Stimulated activated CD4-positive, alpha-beta T cell treated with anti-CD3 and anti-CD28 coated beads, Interleukin-12 subunit alpha, Interleukin-12 subunit beta, amount 100 ng/mL, for 24 hours (primary cell): ENCODE results near the gene HSD17B12.

ENCODE experiments used
- DNase-seq, 2 experiments: peaks; one replicate each; pipeline ENCODE4 v3.0.0-alpha.2; 2020; ENCODE audit warnings: low read depth in 2 of 2

HSD17B12 gene

DNA sequence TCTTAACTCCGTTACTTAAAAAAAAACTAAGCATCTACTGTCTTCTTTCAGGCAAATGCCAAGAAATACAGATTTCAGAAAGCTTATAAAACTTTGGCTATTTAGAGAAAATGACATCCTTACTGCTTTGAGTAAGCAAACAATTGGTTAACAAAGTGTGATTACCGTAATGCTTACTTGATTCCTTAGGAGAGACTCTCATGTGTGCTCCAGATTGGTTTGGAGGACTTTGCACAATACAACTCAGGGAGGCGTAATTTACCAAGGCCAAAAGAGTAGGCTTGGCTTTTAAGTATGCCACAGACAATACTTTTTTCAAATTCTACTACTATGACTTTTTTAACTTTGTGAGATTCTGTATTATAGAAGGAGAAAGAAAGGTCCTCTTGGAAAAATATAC lies 123.2 kb downstream of the HSD17B12 start:
- DNase-seq, result no peak

GRCh38 chr11:43806976-43807375 lies 126.4 kb downstream of the HSD17B12 start:
- DNase-seq, result no peak

- DNase-seq, result no peak
These were observed 130.5 kb downstream of the HSD17B12 start for GRCh38 chr11:43810929-43811596.

DNA sequence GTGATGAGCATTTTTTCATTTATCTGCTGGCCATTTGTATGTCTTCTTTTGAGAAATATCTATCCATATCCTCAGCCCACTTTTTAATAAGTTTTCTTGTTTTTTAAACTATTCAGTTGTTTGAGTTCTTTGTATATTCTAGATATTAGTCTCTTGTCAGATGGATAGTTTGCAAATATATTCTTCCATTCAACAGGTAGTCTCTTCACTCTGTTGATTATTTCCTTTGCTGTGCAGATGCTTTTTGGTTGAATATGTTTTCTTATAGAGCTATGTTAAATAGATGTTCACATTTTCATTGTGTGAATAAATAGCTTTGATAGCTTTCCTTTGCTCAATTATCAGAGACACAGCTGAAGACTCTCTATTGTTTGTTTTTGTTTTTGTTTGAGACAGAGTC lies 131.9 kb downstream of the HSD17B12 start:
- no peak for DNase-seq

DNA sequence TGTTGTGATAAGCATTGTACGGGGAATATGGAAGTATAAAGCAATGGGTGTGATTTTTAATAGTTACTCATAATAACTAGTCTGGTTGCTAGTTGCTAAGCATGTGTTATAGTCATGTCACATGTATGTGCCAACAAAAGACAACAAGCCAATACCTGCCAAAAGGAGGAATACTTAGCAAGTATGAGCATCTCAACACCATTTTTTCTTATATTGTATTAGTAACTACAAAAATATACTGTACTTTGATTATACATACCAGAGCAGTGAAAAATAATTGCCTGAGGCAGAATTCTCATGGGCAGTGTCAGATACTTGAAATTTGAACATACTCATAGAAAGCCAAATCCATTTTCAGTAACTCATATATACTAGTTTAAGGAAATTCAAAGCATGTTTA lies 137.7 kb downstream of the HSD17B12 start:
- no peak for DNase-seq

DNA sequence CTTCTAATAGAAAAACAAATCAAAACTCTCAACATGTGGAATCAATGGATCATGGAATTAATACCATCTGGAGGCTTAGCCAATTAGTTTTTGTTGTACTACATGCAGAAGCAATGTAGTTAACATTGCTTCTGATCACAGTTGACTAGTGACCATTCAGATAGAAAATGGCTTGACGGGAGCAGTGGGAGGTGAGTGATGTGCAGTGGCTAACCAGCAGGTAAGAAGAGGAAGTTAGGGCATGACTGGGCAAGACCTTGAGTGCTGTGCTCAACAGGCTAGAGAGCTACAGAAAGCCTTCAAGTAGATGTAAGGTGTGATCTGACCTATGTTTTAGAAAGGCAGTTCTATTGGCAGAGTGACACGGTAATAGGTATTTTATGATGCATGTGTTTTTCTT lies 139.4 kb downstream of the HSD17B12 start:
- no peak for DNase-seq

GRCh38 chr11:43823316-43823715 lies 142.8 kb downstream of the HSD17B12 start:
- DNase-seq, result no peak

DNA sequence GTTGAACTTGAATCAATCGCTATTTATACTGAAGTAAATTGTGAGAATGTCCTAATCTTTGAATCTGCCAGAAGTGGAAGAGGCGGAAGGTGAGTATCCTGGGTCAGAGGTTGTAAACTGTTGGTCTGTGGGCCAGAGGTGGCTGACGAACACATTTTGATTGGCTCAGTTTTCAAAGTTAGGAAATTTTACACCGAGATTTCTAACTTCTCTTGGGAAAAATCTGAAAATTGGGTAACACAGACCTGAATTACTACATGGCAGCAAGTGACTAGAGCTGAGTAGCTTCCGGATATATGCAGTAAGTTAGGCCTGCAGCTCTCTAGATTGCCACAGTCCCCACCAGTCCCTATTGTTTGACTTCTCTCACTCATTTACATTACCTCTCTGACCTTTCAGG lies 143.3 kb downstream of the HSD17B12 start:
- no peak for DNase-seq

- DNase-seq, result no peak
These were observed 144.8 kb downstream of the HSD17B12 start for GRCh38 chr11:43825217-43825816.

DNA sequence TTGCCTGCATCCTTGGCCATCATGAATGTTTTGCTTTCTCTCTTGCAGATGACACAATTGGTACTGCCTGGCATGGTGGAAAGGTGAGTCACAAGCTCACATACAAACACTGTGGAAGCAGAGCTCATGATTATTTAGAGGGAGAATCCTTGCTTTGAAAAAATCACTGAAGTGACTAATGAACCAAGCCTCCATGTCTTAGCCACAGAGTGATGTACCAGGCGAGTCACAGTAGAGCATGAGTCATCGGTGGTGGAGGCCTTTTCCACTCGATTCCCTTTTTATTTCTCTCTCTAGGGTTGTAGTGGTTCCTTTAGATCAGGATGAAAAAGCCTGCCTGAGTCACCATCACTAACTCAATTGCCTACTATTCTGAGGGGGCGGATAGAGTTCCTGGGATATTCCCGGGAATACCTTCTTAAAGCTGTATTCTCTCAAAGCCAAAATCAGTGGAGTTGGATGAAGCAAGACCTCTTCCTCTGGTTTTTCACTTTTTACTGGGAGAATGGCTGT lies 150.4 kb downstream of the HSD17B12 start:
- peak; percentile 26 to 35 for DNase-seq

DNA sequence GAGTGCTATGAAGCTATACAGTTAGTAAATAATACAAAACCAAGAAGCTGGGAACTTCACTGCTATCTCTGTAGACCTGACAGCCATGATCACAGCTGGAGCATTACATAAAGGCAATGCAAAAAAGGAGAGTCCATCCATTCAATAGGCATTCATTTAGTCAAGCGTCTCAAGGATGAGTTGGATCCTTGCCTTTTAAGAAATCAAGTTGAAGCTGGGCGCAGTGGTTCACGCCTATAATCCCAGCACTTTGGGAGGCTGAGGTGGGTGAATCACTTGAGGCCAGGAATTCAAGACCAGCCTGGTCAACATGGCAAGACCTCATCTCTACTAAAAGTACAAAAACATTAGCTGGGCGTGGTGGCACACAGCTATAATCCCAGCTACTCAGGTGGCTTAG lies 152.0 kb downstream of the HSD17B12 start:
- DNase-seq, result no peak

DNA sequence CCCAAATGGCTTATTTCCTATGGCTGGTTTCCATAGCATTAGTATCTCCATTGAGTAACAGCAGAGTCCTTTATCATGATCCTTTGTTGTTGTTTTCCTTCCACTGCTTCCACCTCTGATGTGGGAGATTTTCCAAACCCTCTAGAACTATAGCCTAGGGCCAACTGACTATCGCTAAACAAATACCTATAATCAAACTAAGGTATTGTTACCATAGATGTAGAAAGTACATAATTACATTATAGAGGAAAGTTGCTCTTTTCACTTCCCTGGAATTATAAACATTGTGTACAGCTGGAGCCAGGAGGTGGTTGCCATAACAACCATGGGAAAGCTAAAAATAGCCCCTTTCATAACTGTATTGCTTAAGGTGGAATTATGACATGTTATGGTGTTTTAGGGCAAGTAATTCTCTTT lies 153.1 kb downstream of the HSD17B12 start:
- DNase-seq, result no peak

DNA sequence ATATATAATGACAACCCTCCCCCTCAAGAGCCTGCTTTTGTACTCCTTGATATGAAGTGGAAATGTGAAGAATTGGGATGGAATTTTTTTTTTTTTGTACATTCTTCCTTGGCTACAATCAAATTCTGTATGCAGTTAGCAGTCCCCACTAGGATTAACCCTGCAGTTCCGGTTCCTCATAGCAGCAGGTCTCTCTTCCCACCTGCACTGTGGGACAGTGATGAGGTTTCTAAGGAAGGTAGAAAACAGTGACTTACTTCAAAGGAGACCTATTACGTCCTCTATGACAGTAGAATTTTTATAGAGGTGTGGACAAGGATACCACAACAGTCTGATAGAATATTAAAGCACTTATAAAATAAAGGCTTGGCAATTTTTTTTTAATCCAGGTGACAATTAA lies 153.7 kb downstream of the HSD17B12 start:
- no peak for DNase-seq

- no peak for DNase-seq
These were observed 154.6 kb downstream of the HSD17B12 start for GRCh38 chr11:43835104-43835503.

GRCh38 chr11:43837879-43838278 lies 157.3 kb downstream of the HSD17B12 start:
- DNase-seq, result no peak

- DNase-seq, result no peak
These were observed 161.5 kb downstream of the HSD17B12 start for GRCh38 chr11:43842021-43842420.

GRCh38 chr11:43845816-43846215 lies 165.3 kb downstream of the HSD17B12 start:
- DNase-seq, result no peak

- peak; percentile 29 to 49 for DNase-seq
These were observed 171.6 kb downstream of the HSD17B12 start for GRCh38 chr11:43852057-43852636.

DNA sequence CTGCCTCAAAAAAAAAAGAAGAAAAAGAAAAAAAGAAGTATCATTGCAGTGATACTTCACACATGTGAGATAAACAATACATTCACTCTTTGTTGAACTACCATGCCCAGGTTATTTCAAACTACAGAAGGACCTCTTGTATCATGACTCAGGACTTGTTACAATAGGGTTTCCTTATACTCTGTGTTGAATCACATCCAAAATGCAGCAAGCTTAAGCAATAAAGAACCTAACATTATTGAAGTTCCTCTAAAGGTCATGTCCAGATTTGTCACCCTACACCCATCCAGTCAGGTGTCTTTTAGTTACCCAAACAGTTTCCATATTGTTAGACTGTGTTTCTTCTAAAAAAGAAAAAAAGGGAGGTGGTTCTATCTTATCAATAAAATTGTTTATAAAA lies 173.2 kb downstream of the HSD17B12 start:
- no peak for DNase-seq

GRCh38 chr11:43856993-43857392 lies 176.5 kb downstream of the HSD17B12 start:
- DNase-seq, result no peak

DNA sequence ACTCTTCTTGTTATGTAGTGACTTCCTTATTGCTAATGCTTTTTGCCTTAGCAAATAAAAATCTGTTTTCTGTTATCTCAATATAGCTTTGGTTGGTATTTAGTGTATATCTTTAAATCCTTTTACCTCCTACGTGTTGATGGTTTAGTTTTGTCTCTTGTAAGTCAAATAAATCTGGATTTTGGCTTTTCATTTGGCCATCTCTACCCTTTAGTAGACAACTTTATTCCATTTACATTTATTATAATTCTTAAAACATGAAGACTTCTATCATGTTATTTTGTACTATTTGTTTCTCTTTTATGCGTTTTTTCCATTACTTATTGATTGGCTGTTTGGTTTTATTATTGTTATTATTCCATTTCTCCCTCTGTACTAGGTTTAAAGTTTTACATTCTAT lies 180.6 kb downstream of the HSD17B12 start:
- DNase-seq, result no peak

DNA sequence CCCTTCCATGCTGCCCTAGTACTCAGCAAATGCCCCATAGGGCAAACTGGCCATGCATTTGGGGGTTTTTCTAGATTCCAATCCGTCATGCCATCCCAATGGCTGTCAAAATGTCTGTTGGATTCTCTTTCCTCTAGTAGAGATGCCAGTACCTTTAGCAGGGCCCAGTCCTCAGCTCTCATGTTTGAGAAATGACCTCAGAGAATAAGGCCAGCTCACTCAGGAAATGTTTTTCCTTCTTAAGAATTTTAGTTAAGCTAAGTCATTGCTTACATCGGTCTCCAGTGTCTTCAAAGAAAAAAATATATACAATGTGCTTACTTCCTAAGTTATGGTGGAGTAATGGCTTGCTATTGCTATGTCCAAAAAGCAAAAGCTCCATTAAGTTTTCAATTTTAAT lies 186.0 kb downstream of the HSD17B12 start:
- DNase-seq, result no peak

GRCh38 chr11:43866969-43867368 lies 186.4 kb downstream of the HSD17B12 start:
- no peak for DNase-seq
